HG03196 (cell line): ENCODE data around the gene HYAL2.
"Not testable (repeated sequence)": the region's sequence is repeated elsewhere in the genome, so short reads cannot be mapped to it uniquely, and the experiment has no call there.

Source experiments
- ATAC-seq: cut with Tn5 transposase; IDR thresholded peaks from one replicate; pipeline ENCODE4 v1.9.1; 2021; ENCODE audit not compliant: unreplicated experiment

HYAL2 gene

DNA sequence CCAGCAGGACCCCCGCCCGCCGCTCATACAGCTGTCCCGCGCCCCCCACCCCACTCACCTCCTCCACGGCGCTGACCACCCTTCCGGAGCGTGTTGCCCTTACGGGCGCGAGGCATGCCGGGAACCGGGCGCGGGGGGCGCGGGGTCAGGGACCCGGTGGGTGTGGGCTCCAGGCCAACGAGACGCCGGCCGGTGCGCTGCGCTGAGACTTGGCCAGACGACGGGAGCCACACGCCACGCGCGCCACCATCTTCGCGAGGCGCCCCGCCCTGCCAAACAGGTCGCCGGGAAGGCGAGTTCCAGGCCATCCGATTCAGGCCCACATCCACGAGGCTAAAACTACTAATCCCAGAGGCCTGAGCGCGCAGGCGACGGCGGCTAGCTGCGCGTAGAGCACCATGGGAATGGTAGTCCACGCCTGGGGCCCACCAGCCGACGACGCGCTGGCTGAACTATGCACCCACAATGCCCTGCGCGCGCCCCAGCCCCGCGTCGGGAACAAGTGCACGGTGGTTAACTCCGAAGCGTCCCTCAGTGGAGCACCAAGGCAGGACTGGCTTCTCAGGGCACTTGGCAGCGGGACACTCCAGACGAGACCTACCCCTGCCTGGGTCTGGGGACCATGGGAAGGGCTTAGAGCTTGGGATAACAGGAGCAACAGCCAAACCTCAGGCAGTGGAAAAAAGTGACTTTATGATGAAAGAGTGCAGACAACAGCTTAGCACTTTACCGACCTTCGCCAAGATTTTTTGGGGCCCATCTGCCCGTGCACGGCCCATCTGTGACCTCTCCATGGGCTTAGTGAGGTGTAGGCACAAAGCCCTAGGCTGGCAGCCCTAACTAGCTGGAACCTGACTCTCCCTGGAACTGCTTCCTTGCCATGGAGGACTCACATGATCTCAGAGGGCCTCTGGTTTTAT, 30.1 kb downstream of the HYAL2 start, which contains the start of gene IFRD2:
TSS of gene IFRD2 (minus strand) at position 271 of the 920 bp plus-strand sequence. CDS start at position 116, 155 bp downstream.
- ATAC-seq = peak; percentile 89

DNA sequence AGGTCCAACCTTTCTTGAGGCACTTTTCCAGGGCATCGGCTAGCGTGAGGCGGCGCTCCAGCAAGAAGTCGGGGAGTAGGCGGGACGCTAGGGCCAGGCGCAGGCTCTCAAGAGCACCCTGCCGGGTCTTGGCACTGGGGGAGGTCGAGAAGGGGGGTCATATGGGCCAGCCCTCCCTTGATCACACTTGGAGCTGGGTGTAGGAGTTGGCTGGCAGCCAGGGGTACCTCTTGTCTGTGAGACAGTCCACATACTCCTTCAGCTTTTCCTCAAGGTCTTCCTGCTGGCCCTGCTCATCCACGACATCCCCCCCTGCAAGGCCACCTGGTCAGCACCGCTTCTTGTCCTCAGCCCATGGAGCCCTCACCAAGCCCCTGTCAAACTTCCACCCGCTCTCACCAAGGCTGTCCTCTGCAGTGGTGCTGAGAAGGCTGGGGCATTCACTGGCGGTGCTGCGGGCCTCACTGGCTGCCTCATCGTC, 32.3 kb downstream of the HYAL2 start:
- ATAC-seq = no peak

DNA sequence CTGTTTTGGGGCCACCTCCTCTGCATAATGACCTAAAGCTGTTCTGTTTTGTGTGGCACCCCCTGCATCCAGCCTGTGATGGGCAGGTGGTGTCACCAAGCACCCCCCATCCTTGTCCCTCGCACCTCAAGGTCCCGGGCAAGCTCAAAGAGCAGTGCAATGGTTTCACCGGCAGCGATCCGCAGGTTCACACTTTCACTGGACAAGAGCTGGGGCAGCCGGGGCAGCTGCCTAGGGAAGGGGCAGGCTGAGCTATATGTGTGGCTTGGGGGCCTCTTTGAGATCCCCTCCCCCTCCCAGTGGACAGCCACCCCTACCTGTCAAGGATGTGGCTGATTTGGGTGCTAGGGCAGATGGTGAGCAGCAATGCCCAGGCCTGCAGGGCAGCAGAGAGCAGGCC, 33.4 kb downstream of the HYAL2 start:
- no peak for ATAC-seq

DNA sequence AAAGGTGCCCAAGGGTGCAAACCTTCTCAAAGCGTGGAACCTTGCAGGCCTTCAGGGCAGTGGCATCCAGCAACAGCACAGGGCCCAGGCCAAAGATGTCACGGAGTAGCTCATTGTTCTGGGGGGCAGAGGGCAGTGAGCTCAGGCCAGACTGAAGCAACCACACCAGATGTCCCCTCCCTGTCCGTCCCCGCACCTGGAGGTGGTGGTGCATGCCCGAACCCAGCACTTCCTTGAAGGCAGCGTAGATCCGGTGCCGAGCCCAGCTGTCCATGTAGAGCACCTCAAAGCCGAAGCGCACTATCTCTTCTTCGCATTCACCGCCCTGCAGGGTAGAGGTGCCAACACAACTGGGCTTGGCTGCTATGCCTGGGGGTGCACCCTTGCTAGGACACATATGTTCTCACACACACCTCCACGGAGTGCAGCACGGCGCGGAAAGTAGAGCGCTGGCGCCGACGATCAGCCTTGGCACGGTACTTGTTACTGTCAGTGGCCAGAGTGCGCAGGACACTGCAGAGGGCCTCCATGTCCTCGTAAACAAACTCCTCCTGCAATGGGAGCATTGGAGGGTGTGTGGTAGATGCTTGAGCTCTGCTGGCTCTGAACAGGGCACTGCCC, 34.0 kb downstream of the HYAL2 start:
- ATAC-seq = no peak

DNA sequence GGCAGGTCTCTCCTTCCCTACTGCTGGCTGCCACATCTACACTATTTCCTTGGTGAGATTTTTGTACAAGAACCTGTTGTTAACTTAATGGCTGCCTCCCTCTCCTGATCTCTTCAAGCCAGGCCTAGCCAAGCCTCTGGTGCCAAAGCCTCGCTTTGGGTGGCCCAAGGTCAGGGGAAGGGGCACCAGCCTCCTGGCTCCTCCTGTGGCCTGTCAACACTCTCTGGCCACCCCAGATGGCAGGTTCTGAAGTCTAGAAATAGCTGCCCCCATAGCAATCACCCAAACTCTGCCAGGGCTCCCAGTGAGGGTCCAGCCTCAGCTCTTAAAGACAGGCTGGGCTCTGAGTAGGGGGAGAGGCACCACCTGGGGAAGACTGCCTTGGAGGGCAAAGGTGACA, 35.3 kb downstream of the HYAL2 start:
- no peak for ATAC-seq

DNA sequence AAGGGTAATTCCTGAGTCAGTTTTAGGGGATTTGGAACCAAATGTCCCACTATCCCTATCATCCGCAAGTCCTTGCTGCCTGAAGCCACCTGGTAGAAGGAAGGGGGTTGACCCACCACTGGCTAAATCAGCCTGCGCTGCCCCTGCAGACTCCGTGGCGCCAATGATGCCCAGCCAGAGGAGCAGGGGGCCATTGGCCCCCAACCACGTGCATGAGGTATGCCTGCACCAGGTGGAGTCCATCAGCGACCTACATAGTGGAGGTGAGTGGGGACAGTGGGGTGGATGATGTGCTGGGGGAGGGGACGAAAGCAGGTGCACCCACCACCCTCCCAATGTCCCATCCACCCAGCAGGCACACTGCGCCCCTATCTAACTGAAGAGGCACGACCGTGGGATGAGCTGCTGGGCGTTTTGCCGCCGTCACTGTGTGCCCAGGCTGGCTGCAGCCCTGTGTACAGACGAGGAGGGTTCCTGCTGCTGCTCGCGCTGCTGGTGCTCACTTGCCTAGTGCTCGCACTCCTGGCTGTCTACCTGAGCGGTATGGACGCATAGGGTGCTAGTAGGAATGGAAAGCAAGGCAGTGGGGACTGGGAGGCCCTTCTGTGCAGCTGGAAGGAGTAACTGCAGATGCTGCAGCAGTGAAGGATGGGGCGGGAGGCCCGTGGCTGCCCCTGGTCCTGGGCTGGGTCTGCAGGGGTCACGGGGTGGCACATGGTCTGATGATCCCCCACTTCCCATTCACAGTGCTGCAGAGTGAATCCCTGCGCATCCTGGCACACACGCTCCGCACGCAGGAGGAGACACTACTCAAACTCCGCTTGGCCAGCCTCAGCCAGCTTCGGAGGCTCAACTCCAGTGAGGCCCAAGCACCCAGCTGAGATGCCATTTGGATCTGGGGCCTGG, 36.0 kb downstream of the HYAL2 start:
- no peak for ATAC-seq

DNA sequence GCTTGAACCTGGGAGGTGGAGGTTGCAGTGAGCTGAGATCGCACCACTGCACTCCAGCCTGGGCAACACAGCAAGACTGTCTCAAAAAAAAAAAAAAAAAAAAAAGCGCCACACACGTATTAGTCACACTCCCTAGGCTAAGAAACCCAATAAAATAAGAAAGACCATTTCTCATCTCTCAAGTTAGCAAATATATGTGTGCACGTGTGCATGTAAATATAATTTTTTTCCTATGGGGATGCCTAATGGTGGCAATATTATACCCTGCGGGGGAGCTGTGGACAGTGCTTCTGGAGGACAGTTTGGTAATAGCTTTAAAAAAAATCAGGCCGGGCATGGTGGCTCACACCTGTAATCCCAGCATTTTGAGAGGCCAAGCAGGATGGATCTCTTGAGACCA, 38.4 kb downstream of the HYAL2 start:
- not testable (repeated sequence) for ATAC-seq

DNA sequence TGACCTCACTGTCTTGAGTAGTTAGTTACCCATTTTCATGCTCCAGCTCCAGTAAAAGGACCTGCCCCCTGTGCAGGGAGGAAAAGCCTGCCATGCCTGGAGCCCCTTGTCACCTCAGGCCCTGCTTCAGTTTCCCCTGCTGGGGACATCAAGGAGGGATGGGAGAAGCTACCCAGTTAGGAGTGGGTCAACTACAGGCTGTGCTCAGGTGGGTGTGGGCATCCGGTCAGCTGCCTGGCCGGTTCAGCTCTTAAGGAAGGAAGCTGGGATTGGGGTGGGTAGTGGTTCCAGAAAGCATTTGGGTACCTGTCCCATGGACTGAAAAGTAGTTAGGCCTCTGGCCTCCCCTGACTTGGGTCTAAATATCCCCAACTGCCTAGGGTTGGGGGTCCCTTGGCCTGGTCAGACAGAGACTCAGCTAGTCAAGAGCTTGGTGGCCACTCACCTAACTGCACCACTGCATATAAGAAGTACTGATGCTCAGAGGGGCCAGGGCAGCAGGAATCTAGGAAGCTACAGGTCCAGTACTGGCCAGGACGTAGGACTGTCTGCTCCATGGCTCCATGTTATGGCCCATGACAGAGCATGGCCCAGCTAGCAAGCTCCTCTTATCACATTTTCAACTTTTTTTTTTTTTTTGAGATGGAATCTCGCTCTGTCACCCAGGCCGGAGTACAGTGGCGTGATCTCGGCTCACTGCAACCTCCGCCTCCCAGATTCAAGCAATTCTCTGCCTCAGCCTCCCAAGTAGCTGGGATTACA, 43.1 kb downstream of the HYAL2 start:
- ATAC-seq = no peak

DNA sequence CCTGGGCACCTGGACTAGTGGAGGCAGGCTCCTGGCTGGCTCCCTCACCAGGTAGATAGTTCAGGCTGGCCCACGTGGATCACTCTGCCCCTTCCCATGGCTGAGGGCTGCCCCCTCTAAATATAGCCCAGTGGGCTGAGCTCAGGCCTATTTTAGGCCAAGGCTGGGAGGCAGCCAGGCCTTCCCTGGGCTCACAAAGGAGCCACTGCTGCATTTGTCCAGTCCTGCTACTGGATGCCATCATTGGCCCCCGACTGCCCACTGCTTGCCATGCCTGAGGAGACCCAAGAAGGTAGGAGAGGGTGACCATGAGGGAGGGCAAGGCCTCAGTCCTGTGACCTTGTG, 43.7 kb downstream of the HYAL2 start, which contains the start of gene LSMEM2:
TSS of gene LSMEM2 (plus strand) at position 208 of the 345 bp plus-strand sequence. CDS start at position 235, 27 bp downstream.
- no peak for ATAC-seq

DNA sequence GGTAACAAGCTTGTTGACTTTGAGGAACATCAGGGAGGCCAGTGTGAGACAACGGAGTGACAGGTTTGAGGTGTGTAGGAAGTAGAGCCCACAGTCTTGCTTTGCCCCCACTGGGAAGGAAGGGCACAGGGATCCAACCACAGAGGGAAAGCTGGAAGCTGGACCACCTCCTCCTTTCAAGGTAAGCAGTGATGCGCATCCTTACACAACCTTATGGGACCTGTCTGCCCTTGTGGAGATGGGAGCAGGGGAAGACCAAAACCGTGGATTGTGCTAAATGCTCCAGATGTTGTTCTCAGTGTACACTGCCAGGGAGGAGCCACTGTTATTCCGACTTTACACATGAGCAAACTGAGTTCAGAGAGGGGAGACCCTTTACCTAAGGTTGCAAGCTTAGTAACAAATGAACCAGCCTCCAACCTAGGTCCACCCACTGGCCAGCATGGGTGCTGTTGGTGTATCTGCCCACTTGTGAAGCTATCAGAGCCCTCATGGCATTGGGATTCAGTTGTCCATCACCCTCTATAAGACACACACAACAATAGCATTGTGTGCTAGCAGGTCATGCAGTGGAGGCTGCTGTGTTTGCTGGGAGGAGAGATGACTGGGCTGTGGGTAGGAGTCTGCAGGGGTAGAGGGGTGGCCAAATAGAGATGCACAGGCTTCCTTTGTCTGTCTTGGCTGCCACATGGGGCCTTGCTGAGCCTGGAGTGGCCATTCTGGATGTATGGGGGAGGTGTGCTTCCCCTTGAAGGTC, 44.2 kb downstream of the HYAL2 start:
- ATAC-seq = no peak

DNA sequence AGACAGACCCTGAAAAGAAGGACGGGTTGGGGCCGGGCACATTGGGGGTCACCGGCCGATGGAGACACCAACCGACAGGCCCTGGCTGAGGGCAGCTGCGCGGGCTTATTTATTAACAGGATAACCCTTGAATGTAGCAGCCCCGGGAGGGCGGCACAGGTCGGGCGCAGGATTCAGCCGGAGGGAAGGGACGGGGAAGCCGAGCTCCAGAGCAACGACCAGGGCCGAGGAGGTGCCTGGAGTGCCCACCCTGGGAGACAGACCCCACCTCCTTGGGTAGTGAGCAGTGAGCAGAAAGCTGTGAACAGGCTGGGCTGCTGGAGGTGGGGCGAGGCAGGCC, 45.8 kb downstream of the HYAL2 start:
- ATAC-seq = no peak

DNA sequence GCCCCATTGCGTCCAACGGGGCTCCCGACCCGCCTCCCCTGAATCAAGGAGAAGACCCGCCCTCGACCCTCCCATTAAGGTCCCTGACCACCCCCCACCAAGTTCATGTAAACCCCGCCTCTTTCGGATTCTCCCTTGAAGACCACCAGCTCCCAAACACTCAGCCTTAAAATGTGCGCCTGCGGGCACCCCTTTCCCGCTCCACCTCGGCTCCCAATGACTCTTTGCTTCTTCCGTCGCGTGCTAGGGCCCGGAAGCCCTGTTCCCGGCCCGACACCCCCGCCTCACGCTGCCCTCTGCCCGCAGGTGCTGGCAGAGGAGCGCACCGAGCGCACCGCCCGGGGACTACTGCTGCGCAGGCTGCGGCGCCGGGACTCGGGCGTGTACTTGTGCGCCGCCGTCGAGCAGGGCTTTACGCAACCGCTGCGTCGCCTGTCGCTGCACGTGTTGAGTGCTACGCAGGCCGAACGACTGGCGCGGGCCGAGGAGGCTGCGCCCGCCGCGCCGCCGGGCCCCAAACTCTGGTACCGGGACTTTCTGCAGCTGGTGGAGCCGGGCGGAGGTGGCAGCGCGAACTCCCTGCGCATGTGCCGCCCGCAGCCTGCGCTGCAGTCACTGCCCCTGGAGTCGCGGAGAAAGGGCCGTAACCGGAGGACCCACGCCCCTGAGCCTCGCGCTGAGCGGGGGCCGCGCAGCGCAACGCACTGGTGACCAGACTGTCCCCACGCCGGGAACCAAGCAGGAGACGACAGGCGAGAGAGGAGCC, 46.4 kb downstream of the HYAL2 start:
- ATAC-seq = no peak

DNA sequence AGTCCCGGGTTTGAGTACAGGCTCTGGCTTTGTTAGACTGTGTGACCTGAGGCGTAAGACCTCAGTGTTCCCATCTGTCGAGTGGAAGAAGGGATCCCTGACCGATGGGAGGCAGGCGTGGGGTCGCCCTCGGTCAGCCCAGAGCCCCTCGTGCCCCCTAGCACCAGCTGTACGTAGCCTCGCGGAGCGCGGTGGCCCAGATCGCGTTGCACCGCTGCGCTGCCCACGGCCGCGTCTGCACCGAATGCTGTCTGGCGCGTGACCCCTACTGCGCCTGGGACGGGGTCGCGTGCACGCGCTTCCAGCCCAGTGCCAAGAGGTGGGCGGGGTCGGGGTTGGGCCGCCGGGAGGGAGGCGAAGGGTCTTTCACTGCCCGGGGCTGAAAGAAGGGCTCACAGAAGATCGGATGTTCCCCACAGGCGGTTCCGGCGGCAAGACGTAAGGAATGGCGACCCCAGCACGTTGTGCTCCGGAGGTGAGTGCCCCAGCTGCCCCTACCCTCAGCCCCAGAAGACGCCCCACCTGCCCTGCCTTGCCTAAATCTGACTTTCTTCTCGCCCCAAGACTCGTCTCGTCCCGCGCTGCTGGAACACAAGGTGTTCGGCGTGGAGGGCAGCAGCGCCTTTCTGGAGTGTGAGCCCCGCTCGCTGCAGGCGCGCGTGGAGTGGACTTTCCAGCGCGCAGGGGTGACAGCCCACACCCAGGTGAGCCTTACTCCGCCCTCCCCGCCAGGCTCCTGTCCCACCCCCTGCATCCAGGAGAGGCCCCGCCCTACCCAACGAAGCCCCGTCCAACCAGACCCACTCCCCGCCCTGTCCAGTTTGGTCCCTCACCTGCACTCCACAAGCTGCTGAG, 47.2 kb downstream of the HYAL2 start:
- no peak for ATAC-seq

DNA sequence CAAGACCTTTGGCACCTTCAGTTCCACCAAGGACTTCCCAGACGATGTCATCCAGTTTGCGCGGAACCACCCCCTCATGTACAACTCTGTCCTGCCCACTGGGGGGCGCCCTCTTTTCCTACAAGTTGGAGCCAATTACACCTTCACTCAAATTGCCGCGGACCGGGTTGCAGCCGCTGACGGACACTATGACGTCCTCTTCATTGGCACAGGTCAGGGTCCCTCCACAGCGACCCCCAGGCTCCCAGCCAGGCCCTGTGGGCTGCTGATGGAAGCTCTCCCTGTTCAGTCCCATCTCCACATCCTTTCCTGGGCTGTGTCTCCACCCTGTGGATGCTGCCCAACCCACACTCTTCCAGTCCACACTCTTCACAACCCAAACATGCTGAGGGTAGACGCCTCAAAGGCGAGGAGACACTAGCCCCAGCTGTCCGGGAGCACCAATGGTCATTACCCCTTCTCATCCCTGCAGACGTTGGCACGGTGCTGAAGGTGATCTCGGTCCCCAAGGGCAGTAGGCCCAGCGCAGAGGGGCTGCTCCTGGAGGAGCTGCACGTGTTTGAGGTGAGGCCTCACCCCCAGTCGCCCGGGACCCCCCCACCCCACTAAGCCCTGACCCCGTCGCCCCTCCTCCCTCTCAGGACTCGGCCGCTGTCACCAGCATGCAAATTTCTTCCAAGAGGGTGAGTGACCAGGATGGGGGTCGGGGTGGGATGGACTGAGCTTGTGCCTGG, 48.0 kb downstream of the HYAL2 start:
- ATAC-seq = no peak

DNA sequence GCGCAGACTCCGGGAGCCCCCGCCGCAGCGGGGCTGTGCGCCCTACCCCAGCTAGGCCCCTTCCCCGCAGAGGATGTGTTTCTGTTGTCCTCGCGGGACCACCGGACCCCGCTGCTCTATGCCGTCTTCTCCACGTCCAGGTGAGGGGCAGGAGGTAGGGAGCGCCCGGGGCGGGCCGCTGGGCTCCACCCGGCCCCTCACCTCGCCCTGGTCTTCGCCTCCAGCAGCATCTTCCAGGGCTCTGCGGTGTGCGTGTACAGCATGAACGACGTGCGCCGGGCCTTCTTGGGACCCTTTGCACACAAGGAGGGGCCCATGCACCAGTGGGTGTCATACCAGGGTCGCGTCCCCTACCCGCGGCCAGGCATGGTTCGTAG, 48.9 kb downstream of the HYAL2 start:
- no peak for ATAC-seq

DNA sequence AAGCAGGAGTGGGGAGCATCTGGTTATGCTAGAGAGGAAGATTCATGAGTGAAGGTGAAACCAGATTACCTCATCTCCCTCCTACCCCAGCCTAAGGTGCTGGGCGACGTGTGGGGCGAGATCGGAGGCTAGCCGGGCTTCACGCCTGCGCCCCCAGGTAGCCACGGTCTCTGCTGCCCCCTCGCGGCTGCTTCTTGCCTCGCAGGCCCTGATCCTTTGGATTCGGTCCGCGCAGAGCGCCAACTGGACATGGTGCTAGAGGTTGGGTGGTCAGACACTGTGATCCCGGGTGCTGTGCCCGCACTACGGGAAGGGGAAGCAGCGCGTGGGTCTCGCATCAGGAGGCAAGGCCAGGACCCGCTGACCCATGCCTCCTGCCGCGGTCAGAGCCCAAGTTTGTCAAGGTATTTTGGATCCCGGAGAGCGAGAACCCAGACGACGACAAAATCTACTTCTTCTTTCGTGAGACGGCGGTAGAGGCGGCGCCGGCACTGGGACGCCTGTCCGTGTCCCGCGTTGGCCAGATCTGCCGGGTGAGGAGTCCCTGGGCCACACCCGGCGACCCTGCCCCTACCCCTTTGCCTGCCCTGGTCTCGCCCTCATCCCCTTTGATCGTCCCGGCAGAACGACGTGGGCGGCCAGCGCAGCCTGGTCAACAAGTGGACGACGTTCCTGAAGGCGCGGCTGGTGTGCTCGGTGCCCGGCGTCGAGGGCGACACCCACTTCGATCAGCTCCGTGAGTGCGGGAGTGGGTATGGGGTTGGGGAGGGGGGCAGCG, 49.4 kb downstream of the HYAL2 start:
- peak; percentile 85 for ATAC-seq

DNA sequence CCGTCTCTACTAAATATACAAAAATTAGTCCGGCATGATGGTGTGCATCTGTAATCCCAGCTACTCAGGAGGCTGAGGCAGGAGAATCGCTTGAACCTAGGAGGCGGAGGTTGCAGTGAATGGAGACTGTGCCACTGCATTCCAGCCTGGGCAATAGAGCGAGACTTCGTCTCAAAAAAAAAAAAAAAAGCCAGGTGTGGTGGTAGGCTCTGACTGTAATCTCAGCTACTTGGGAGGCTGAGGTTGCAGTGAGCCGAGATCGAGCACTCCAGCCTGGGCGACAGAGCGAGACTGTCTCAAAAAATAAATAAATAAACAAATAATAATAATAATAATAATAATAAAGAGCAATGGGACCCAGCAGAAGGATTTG, 50.0 kb downstream of the HYAL2 start:
- ATAC-seq = not testable (repeated sequence)
